ENCODE measurements around the gene NCKAP5.
A peak's percentile ranks its signal among the peaks of the same experiment; 100 is the strongest.
"Not testable (repeated sequence)": the region's sequence is repeated elsewhere in the genome, so short reads cannot be mapped to it uniquely, and the experiment has no call there.

The NCKAP5 gene

GRCh38 chr2:132734961-132735360 is 833.3 kb downstream of the NCKAP5 start:
- no peak for DNase-seq

GRCh38 chr2:132733094-132733493 is 835.2 kb downstream of the NCKAP5 start:
- no peak for DNase-seq

- no peak for DNase-seq
Observed at GRCh38 chr2:132732694-132733093, 835.6 kb downstream of the NCKAP5 start.

GRCh38 chr2:132731441-132731840 is 836.8 kb downstream of the NCKAP5 start:
- no peak for DNase-seq

DNA sequence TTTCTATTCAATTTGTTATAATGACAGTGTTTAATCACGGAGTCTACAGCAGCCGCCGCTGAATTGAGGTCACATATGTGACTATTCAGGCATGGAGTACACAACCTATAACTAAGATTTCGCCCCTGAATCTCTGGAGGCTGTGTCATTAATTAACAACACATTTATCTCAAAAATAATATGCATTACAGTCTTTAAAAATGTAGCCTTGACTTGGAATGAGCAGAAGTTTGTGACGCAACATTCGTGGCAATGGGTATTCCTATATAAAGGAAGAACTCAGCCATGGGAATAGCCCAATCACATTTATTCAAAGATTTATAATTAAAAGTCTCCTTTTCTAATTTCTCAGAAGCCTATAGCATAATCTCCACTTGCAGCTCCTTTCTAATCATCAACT is 837.7 kb downstream of the NCKAP5 start:
- DNase-seq: no peak

GRCh38 chr2:132729522-132729921 is 838.7 kb downstream of the NCKAP5 start:
- DNase-seq: no peak

- no peak for DNase-seq
Observed at GRCh38 chr2:132726155-132726554, 842.1 kb downstream of the NCKAP5 start.

GRCh38 chr2:132725748-132726147 is 842.5 kb downstream of the NCKAP5 start:
- no peak for DNase-seq

GRCh38 chr2:132725148-132725547 is 843.1 kb downstream of the NCKAP5 start:
- no peak for DNase-seq

DNA sequence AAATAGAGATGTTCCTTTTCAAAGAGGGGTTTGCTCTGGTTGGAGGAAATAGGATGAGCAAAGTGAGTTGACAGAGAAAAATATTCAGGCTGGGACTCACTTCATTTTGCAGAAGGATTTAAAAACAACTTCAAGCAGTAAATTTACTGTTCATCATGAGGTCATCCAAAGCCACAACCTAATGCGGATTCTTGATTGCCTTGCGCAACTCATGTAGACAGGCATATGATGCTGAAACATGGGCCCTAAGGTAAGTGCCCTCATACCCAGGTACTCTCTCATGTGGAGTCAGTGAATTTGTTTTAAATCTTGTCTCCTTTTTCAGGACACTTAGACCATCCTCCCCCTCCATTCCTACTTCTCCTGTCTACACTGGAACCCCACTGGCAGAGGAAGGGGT is 846.3 kb downstream of the NCKAP5 start:
- no peak for DNase-seq

DNA sequence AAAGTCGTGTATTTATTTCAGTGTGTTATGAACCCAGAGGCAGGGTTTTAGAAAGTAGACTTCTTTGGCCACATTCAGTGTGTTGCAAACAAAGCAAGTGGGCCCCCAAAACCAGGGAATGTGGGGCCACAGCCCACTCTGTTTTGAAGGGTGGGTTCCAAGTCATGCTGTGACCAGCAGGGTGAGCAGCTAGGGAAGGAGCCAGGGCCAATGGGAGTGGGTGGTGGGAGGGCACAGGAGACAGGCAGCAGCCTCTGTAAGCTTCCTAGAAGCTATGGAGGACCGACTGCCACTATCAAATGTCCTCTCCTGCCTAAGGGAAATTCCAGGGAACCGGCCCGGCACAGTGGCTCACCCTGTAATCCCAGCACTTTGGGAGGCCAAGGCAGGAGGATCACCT is 847.9 kb downstream of the NCKAP5 start:
- DNase-seq: no peak

GRCh38 chr2:132719480-132719879 is 848.8 kb downstream of the NCKAP5 start:
- no peak for DNase-seq

DNA sequence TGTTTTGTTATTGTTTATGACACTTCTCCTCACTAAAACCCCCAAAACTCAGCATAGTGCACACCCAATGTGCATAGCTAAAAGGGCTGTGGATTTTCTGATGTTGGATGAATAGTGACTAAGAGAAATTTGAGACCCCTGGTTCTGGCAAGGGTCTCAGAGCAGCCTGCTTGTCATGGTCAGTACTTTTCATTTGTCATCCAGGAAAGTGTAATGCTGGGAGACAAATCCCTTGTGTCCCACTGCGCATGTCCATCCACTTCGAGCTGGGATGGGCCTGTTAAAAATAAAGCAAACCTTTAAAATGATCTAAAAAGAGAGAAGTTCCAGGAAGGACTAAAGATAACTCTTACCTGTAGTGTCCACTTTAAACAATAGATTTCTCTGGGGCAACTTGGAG is 851.3 kb downstream of the NCKAP5 start:
- DNase-seq: no peak

DNA sequence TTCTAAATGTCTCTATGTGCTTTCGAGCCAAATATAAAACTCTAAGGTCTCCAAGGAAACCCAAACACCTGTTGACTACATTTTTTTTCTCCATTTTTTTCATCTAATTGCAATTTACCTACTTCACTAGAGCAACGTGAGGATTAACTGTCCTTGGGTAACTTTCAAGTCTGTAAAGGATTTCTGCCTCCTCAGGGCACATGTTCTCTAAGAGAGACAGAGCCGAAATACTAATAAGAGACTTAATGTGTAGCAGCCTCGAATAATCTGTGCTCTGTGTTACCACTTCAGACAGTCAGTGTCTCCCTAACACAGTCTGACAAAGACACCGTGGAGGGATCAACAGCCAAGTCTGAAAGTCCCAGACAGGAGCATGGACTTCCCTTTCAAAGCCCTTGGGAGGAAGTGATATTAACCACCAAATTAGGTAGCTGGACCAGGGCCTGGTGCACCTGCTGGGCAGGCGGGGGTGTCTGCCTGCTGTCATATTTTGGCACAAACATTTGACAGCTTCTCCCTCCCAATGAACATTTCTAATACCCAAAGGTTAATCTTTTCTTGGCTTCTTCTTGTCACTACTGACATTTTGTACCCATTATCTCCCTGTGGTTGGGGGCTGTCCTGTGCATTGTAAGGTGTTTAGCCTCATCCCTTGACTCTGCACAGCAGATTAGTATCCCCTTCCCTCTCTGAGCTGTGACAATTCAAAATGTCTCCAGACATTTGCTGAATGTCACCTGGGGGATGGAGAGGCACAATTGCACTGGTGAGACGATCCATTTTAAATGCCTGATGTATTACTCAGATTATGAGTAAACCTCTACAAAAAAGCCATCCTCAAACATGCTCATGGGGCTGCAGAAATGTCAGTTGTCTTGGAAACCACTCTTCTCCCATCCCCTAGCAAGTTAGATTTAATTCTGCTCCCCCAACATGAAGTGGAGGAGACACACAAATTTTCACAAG is 852.6 kb downstream of the NCKAP5 start:
- DNase-seq: no peak

DNA sequence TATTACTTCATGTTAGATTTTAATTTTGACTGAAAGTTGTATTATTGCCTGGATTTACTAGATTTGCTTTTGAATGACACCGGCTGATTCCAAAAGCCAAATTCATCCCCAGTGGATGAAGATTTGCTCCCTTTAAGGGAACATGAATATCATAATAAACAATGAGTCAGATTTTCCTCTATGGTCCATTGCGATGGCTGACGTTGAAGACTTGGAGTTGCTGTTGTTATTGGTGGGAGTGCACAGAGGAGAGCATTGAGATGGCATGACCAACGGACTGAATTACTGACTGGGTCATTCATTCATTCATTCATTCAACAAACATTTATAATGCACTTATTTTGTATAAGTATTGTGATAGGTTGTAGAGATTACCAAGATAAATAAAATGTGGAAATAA is 864.9 kb downstream of the NCKAP5 start:
- DNase-seq: no peak

GRCh38 chr2:132701810-132702209 is 866.5 kb downstream of the NCKAP5 start:
- DNase-seq: no peak

GRCh38 chr2:132699802-132700201 is 868.5 kb downstream of the NCKAP5 start:
- DNase-seq: not testable (repeated sequence)

- DNase-seq: not testable (repeated sequence)
Observed at GRCh38 chr2:132698347-132698746, 869.9 kb downstream of the NCKAP5 start.

- no peak for DNase-seq
Observed at GRCh38 chr2:132697556-132698205, 870.6 kb downstream of the NCKAP5 start.

DNA sequence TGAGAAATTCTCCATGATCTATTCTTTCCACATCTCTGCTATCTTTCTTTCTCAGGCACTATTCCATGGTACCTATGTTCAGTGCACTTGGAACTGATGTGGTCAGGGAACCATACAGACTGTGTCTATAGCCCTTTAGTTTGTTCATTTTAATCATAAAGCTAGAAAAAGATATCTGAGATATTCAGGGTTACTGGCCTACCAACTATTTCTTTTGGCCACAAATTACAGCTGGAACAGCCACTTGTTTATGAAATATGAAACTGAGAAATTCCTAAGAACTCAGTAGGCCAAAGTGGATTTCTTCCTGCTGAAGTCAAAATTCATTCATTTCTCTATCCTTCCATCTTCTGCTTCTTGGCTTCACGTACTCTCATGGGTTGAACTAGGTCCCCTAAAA is 875.4 kb downstream of the NCKAP5 start:
- DNase-seq: no peak

DNA sequence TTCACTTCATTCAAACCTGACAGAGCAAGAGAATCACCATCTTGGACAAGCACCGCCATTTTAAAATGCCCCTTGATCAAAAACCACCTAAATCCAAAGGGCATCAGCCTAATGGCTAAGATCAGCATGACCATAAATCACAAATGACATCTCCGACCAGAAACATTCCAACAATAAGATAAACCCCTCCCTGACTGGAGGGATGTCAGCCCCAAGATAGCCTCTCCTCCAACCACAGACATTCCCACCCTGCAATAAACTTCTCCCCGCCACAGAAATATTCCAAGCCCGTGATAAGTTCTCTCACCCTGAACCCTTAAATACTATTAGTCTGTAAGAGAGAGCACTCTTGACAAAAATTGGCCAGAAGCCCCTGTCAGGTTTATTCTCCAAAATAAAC is 876.7 kb downstream of the NCKAP5 start:
- DNase-seq: no peak

DNA sequence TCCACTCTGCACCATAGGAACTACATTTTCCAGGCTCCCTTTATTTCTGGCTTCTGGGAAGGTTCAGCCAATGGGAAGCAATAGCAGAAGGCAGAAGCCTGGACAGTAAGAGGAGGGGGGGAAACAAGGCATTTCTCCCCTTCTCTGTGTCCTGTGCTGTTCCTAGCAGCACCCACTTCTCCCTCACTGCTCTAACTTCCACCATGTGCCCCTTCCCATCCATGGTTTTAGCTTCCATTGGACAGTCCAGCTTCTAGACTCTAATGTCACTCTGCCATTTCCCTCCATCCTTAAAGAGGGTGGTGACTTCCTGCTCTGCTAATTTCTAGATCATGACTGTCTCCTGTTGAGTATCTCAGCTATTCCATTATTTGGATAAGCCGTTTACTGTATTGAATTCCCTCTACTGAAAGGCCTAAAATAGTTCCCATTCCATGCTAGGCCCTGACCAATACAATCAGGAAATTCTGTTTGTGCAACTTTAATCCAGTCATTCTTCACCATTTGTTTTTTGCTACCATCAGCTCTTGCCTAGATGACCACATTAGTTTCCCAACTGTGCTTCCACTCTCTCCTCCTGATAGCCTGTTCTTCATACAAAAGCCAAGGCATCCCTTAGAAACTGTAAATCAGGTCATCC is 877.5 kb downstream of the NCKAP5 start:
- no peak for DNase-seq

- no peak for DNase-seq
Observed at GRCh38 chr2:132681766-132682165, 886.5 kb downstream of the NCKAP5 start.

GRCh38 chr2:132680544-132680943 is 887.7 kb downstream of the NCKAP5 start:
- peak; percentile 32 to 67 for DNase-seq
